HCEC 1CT (cell line): ENCODE measurements around the gene GLRA3.
"Not testable (repeated sequence)": the region's sequence is repeated elsewhere in the genome, so short reads cannot be mapped to it uniquely, and the experiment has no call there.

Source experiments
- DNase-seq: peaks from one replicate; pipeline ENCODE4 v3.0.0-alpha.2; 2017

Gene GLRA3

DNA sequence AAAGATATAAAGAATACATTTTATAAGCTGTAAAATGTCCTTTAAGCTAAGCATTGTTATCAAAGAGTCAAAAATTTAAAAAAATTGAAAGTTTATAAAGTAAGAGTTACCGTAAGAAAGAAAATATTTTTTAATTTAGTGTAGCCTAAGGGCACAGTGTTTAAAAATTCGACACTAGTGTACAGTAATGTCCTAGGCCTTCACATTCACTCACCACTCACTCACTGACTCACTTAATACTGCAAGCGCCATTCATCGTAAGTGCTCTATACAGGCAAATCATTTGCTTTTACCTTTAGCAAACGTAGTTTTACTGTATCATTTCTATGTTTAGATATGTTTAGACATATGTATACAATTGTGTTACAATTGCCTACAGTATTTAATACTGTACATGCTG lies 20.2 kb downstream of the GLRA3 start:
- no peak for DNase-seq

DNA sequence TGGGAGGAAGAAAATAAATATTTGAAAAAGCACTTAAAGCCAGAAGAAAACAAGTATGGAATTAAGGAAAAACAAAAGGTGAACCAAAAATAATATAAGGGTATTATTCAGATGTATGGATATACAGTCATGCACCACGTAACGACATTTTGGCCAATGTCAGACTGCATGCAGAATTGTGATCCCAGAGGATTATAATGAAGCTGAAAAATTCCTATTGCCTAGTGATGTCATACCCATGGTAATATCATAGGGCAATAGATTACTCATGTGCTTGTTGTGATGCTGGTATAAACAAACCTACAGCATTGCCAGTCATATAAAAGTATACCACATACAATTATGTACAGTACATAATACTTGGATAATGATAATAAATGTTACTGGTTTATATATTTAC lies 20.9 kb downstream of the GLRA3 start:
- no peak for DNase-seq

DNA sequence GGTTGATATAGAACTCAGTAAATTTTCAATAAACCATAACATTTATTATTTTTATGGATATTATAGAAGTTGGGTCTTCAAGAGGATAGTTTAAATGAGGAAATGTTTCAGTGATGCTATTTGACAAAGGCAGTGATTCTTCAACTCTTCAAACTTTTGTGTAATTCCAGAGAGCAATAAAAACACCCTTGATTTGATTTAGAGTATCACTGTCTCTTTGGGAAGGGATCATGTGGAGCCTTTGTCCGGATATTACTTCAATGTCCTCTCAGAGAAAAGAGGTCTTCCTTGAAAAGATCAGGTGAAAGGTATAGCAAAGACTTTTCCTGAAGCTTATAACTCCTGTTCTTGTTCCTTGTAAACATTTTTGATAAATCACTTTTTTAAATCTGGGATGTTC lies 23.3 kb downstream of the GLRA3 start:
- DNase-seq = no peak

DNA sequence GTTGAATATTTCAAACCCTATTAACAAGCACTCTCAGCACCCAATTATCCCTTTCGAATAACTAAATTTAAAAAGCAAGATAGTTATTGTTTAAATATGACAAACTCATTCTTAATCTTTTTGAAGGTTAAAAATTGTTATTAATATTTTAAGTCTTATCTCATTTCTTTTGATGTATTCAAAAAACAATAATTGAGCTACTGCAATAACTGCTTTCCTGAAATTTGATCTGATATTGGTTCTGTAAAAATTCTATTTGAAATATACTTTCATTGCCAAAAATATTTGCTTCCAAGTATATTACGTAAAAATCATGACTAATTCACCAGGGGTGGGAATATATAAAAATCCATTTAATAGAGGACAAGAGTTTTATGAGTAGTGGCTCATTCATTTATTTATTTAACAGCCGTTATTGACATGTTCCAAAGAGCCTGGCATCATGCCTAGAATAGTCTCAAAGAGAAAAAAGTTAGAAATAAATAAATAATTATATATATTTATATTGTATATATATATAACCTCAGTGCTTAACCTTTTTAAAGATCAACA lies 34.4 kb downstream of the GLRA3 start:
- DNase-seq = peak; percentile 13

DNA sequence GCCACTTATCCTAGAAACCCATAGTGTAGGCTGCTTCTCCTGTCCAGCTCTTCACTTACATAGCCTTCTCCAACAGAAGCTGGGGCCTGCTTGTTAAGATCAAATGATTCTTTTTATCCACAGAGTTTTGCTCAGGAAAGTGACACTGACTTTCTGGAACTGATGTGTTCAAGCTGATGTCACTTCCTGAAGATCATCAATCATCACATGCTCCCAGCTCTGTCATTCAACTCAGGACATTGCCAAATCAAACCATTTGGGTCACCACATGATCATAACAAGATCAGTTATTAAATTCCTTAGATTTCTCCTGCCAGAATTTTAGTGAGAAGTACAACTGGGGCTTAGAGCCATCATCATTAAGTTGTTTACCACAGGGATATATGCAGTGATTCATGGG lies 39.4 kb downstream of the GLRA3 start:
- DNase-seq = no peak

DNA sequence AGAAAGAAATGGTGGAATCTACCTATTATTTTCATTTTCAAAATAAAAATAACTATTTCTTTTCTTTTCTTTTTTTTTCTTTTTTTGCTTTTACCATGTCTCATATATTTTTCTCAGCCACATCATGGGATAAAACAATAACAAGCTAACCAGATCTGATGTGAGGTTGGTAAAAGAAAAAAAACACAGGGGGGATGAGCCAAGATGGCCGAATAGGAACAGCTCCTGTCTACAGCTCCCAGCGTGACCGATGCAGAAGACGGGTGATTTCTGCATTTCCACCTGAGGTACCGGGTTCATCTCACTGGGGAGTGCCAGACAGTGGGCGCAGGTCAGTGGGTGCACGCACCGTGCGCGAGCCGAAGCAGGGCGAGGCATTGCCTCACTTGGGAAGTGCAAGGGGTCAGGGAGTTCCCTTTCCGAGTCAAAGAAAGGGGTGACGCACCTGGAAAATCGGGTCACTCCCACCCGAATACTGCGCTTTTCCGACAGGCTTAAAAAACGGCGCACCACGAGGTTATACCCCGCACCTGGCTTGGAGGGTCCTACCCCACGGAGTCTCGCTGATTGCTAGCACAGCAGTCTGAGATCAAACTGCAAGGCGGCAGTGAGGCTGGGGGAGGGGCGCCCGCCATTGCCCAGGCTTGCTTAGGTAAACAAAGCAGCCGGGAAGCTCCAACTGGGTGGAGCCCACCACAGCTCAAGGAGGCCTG lies 50.6 kb downstream of the GLRA3 start:
- not testable (repeated sequence) for DNase-seq

DNA sequence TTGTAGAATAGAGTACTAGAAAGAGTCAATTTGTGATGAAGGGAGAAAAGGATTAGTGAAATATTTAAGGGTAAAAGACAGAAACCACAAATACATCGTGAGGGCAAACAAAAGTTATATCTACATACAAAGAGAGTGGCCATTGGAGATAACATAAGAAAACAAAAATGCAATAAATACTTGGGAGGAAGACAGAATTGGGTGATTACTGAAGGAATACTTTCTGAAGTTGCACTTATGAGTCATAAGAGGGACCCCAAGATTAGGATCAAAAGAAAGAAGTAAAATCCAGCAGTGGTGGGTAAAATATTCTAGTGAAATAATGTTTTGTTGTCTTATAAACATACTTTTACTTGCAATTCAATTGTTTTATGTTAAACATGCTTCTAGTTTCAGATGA lies 53.7 kb downstream of the GLRA3 start:
- no peak for DNase-seq

DNA sequence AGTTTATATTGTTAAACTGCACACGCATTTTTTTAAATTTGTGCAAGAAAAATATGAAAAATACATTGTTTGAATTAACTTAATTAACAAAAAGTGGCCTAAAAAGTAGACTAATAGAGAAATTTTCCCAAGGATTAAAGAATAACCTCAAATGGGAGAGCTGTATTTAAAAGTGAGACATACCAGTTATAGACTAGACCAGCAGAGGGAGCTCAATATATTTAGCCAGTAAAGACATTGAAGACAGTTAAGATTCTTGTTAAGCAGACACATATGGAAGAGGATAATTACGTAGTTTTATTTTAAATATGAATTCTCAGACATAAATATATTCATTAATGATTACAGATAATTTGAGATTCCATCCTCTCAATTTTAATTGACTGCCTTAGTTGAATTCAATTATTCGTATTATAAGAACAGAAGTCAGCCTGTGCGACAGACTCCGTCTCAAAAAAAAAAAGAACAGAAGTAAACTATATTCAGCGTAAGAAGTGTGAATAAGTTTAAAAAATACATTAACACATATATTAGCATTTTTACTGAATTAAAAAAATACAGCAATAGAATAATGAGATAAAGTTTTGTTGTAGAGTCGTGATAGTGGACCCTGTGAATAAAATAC lies 64.8 kb downstream of the GLRA3 start:
- peak; percentile 34 for DNase-seq

DNA sequence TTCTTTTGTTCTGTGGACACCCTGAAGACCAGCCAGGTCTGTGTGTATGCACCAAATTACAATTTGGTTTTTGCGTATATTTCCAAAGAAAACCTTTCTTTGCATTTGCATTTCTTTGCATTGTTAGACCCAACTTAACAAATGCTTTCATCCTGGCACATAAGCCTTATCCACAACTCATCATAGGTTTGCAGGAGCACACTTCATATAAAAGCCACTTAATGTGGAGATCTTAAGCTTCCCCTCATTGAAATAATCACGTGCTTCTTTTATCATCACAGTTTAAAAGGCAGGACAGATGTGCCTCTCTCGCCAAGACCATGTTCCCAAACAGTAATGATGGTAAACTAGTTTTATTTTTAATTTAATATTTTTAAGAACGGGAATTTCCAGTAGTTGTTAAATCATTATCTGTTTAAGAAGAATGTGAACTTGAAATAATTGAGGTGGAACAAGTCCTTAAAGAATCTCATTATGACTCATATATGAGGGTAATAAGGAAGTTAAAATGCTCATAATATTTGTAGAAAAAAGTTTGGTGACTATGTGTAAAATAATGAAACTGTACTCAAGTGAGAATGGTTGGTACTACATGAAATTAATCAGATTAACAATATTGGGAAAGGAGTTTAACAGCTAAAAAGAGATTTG lies 65.5 kb downstream of the GLRA3 start:
- peak; percentile 6 for DNase-seq

DNA sequence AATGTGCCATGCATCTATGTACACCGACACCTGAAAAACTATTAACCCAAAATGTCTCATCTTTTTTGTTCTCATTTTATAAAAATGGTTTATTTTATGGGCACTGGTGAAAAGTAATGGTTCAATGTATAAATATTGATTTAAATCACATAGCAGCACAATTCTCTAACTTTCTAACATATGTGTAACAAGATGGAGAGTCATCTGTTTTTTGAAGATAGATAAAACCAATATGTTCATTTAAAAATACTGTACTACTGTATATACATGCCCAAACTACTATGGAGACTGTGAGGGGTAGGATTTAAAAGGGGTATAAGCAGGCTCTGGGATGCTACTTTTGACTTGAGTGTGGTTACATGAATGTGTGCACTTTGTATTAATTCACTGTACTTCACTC lies 67.6 kb downstream of the GLRA3 start:
- no peak for DNase-seq

DNA sequence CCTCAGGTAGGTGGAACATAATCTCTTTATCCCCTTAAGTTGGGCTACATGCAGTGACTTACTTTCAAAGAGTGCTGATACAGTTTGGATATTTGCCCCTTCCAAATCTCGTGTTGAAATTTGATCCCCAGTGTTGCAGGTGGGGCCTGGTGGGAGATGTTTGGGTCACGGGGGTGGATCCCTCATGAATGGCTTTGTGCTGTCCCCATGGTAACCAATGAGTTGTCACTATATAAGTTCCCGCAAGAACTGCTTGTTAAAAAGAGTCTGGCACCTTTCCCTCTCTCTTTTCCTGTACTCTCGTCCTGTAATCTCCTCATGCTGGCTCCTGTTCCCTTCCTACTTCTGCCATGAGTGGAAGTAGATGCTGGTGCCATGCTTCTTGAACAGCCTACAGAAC lies 71.3 kb downstream of the GLRA3 start:
- no peak for DNase-seq

DNA sequence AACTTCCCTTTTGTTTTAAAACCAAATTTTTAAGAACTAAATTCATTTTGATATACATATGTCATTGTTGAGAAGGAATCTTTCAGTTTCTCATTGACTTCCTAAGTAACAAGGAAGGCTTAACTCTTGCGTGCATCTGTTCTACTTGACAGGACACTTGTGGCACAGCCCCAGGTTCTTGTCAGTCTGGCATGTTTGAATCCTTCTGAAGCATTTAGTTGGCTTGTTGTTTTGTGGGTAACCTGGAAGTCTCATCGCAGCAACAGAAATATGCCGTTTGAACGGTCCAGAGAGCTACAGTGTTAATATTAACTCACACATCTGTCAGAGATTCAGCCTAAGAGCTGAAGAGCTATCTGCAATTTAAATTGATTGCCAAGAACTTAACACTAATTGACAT lies 76.0 kb downstream of the GLRA3 start:
- no peak for DNase-seq

DNA sequence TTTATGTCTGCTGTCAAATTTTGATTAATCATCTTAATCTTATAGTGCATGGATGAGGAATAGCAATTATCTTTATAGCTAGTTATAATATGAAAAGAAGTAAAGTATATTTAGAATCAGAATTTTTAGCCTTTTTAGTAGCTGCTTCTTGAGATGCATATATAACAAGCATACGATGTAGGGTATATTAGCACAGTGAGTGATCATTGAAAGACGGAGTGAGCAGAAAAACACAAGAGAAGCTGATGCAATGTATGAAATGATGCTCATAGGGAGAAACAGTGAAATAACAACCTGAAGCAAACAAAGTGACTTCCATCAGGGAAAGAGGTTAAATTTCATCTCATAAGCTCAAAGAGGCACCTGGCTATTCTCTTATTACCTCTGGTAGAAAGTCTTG lies 77.0 kb downstream of the GLRA3 start:
- DNase-seq = no peak

DNA sequence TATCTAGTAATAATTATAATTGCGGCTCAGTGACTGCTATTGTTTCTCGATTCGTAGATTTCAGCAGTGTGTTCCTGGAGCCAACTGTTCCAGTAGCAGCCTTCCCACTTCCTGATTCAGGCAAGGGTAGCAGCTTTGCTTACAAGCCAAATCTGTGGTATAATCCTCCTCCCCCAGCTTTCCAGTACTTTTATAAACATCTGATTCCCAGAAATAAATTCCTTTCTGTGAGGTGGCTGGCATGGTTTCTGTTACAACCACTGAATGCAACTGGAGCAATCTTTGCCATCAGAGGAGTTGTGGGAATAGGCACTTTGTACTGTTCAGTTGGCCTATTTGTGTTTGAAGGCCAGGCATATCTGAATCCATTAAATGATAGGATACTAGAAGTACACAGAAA lies 80.0 kb downstream of the GLRA3 start:
- peak; percentile 6 for DNase-seq

DNA sequence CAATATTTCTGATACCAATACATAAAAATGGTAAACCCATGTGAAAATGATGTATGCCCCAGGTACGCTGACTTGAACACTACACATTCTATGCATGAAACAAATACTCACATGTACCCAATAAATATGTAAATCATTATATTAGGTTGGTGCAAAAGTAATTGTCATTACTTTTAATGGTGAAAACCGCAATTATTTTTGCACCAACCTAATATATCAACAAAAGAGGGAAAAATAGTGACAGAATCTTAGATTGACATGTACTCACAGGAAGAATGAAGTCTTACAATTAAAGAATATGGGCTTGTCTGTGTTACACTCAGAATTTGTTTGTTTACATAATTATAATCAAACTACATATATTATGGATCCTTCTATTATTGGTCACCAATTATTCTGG lies 82.3 kb downstream of the GLRA3 start:
- DNase-seq = no peak

DNA sequence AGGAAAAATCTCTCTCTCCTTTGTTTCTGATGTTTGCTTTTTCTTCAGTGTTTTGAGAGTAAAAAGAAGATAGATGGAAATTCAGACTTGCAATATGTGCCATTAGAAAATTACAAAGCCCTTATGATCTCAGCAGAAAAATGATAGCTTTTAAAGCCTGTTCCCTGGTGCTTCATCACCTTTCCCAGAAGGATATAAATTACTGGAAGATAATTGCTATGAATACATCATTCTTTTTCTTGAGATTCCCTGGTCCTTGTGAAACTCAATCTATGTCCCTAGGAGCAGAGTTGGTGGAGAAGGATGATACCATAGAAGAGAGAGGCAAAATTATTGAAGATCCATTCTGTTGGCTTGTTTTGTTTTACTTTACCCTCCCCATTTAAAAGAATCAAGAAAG lies 86.5 kb downstream of the GLRA3 start:
- DNase-seq = no peak

DNA sequence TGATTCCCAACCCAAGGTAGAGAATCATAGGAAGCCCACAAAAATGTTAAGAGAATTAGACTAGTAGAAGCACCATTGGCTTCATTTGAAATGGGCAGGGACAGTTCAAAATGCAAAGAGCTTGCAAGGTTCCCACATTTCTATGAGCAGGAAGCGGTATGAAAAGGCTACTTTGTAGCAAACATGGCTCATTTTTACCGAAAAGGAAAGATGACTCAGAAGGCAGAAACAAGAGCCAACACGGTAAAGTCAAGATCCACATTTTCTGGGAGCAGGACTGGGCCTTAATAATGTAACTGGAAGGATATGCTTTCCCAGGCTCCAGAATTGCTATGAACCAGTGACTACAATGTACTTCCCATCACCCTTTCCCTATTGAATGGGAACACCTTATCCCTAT lies 89.5 kb downstream of the GLRA3 start:
- no peak for DNase-seq

DNA sequence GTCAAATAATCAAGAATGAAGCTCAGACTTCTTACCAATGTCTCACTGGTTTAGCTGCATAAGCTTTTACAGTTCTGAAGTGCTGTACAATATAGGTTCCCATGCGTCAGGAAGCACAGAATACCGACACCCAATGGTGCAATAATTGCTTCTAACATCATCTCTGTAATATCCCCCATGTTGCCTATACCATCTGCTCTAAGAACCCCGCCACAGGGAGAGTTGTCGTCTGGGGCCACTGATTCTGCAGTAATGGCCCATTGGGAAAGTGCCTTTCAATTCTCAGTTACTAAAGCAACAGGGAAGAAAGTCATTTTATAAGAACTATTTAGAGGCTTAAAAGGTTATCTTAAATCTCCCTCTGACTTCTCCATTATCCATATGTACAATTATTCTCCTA lies 94.9 kb downstream of the GLRA3 start:
- no peak for DNase-seq

DNA sequence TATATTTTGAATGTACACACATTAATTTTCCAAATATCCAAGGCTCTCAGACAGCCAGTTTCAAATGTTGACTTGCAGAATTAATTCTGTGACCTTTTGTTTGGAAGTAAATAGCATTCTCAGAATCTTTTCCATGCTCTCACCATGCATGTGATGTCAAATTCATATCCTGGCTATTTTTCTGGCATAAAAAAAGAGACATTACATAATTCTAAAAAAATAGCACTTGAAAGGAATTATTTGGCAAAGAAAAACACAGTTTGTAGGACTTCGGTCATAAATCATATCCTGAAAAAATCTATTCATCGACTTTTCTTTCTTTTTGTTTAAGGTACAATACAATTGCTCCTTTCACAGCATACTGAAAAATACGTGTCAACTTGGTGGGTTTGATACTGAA lies 111.2 kb downstream of the GLRA3 start:
- DNase-seq = no peak

DNA sequence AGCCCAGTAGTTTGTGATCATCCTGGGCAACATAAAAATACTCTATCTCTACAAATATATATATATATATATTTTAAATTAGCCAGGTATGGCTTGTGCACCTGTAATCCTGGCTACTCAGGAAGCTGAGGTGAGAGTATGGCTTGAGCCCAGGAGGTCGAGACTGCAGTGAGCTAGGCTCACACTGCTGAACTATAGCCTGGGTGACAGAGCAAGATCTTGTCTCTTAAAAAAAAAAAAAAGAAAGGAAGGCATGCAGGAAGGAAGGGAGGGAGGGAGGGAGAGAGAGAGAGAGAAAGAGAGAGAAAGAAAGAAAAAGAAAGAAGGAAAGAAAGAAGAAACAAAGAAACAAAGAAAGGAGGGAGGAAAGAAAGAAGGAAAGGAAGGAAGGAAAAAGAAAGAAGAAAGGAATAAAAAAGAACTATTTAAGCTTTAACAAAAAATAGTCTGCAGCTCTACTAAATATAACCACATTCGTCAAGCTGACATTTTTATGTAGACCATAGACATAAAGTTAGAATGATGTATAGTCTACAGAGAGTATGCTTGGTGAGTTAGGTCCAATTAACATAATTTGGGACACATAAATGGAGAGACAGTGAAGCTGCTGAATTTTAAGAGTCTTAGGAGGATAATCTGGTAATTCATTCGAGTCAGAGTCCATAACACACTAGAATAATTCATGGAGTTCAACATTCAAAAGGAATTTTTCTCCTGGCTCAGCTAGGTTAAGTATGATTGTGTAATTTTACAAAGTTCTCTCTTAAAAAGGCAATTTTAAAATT lies 111.9 kb downstream of the GLRA3 start:
- DNase-seq = no peak

DNA sequence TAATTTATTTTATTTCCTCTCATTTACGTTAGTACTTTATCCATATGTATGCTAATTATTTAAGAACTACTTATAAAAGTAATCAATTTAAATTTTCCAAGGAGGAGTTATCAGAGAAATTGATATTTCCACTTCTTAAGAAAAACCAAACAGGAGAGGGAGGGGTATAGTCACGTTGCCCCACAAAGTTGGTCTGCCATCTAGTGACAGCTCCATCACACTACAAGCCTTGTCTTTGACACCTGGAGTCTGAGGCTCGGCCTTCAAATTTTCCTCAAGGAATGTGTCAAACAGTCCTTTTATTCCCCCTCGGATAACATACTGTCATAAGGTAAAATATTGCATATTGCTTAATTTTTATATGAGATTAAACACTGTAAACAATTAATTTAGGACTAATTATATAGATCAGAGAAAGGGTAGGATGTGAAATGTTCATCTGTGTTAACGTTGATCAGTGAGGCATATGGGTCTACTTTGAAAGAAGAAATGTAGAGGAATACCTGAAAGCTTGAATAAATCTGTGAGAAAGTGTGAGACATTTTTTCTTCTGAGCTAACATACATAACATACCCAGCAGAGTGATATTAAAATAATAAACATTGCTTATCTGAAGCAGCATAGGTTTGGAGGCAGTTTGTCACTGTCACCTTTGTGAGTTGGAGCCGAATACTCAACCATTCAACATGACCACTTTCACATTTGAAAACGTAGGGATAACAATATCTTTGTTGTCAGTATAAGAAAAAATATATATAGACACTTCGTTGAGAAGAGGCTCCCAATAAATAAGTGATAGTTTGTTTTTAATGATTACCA lies 114.4 kb downstream of the GLRA3 start:
- peak; percentile 18 for DNase-seq

DNA sequence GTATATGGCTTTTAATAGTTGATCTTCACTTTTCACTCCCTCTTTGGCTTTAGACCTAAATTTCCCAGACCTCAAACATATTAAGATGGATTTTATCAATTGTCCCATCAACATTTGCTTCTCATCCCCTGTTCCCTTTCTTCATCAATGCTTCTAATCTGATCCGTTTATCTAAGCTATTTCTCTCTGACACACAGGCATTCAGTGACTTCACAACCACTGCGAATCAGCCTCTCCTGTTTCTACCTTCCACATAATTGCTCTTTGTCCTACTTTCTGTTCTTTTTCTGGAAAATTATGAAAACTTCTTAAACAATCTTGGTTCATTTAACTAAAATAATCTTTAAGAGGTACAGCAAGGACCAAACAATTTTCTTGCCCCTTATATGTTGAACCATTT lies 115.2 kb downstream of the GLRA3 start:
- DNase-seq = no peak

DNA sequence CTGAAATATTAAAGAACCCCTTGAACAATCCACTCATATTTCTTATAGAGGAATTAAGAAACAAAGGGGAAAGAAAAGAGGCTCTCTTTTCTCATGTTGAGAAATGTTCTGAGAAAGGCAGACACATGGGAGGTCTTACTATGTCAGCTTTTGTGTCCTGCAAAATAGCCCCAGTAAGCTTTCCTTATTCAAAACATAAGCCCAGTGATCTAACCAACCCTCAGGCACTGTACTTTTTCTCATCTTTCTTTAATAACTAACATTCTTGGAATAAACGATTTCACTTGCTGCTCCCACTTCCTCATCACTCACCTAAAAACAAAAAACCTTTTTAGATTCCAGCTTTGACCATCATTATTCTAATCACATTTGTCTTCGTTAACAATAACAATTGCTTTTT lies 115.9 kb downstream of the GLRA3 start:
- DNase-seq = no peak
